Left renal pelvis (tissue), 4 donors: ENCODE measurements around the gene GNAI2. TPM values are rescaled to one million over a fixed set of nuclear protein-coding genes. Genes with fewer than 3 reads are reported as not detected.
"Not testable (repeated sequence)": the region's sequence is repeated elsewhere in the genome, so short reads cannot be mapped to it uniquely, and the experiment has no call there.

Experiments used
- DNase-seq, 4 donors: peaks; one replicate each; pipeline ENCODE4 v3.0.0-alpha.2; 2013; ENCODE audit warnings: low read depth in 4 of 4, low spot score in 3 of 4
- polyA plus RNA-seq, 4 donors: library from polyadenylated mRNA; unstranded; fragments of 120-200 nt; gene quantifications; one replicate each; pipeline ENCODE4 v1.2.1, GENCODE V29; 2013; ENCODE audit not compliant: insufficient read length in 4 of 4

GNAI2 gene
- polyA plus RNA-seq, 4 donors = 190 to 248 (median 214) TPM

DNA sequence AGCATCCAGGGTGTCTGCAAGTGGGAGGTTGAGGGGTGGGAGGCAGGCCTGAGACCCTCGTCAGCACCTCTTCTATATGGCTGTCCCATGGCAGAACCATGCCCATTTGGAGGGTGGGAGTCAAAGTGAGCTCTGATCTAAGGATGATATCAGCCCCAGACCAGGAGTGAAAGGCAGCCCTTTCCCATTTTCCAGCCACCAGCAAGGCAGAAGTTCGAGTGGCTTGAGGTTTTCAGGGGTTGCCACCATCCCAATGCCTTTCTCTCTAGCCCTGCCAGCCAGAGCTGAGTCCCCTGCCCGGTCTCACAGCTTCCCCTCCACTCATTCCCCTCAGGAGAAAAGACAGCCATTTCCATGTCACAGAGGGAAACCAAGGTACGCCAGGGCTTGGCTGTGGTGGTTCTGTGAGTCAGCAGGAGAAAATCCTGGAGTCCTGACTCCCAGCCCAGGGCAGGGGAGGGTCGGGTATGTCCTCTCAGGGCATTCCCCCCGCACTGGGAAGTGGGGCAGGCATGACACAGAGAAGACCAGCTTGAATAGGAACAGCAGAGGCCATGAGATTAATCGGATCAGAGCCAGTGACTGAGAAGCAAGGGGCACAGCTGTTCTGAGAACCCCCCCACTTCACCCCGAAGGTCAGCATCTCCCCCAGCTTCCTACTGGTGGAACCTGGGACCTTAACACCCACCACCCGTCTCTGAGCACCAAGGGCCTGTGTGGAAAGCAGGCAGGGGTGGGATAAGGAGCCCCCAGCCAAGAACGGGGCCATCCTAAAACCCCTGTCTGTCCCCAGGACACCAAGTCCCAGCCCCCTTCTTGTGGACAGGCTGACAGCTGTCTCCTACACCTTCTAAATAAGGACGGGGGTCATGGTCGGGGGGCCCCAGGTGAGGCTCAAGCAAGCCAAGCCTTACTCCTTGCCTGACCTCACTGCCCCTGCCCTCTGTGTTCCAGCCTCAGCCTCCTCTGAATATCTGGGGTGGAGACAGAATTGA lies 31.9 kb upstream of the GNAI2 start:
- DNase-seq = no peak

DNA sequence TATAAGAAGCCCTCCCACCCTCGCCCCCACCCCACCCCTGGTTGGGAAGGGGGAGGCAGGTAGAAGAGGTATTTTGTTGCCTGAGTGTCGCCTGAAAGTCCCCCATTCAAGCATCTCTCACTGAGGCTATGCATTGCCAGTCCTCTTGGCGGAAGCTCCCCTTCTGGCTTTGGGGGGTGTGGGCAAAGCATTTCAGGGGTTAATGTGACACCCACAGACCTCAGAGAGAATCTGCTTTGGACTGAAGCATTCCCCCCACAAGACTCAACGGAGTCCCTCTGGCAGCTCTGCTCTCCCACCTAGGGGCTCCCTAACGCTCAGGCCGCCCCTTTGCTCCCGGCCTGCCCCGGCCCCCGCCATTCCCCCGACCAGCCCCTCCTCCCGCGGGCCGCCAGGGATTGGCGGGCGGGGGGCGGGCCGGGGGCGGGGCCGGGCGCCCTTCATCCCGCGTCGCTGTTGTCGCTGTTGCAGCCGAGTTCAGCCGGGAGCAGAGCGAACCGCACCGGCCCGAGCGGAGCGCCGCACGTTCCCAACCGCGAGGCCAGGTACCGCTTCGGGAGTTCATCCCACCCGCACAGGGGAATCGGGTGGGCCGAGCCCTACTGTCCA lies 31.1 kb upstream of the GNAI2 start, which contains the start of gene SLC38A3:
Gene SLC38A3, plus strand, starts transcription at position 468 of the 609 bp plus-strand sequence. CDS start 8,929 bp downstream, outside the sequence.
- DNase-seq = no peak

DNA sequence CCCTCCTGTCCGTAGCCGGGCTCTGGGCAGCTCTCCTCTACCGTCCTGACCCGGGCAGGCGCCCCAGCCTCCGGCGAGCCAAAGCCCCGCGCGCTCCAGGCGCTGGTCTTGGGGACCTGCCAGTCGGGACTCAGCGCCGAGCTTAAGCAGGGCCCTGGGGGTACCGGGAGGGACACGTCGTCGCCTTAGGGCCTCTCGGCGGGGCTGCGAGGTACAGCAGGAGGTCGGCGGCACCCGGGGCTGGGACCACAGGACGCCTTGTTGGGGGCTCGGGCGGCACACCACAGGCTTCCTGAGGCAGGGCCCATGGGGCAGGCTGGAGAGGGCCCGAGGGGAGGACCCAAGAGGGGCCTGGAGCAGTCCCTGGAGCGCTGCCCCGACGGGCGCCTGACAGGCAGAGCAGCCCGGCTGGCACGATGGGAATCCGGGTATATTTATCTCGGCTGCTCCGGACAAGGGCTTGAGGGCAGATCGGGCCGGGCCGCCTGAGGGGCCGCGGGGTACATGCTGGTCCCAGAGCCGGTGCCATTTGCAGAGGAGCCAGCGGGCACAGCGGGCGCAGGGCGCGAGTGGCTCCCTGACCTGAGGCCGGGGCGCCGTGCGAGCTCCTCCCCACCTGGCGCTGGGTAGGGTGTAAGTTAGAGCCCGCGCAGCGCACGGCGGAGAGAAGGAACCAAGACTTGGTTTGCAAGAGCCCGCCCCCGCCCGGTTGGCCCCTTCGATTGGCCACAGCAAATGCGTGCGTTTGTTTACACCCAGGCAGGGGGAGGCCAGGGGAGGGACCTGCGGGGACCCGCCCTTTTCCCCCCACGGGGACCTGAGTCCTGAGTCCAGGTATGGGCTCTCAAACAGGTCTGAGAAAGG lies 30.4 kb upstream of the GNAI2 start:
- no peak for DNase-seq

DNA sequence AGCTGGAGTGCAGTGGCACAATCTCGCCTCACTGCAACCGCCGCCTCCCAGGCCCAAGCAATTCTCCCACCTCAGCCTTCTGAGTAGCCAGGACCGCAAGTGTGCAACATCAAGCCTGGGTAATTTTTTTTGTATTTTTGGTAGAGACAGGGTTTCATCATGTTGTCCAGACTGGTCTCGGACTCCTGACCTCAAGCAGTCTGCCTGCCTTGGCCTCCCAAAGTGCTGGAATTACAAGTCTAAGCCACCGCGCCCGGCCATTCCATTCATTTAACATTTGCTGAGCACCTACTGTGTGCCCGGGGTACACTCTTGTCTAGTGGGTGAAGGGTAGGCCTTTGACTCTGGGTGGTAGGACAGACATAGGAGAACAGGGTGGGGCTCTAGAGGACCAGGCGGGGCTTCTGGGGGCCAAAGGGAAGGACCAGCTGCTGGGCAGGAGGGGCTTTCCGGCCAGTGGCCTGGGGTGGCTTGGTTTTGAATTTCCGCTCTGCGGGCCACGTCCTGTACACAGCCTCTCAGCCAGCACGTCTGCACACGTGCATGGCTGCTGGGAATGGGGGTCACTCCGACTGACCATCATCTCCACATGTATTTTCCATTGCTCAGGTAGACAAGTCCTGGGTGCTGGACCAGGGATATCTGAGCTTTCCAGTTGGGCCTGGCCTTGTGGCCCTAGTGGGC lies 28.5 kb upstream of the GNAI2 start:
- DNase-seq = no peak

DNA sequence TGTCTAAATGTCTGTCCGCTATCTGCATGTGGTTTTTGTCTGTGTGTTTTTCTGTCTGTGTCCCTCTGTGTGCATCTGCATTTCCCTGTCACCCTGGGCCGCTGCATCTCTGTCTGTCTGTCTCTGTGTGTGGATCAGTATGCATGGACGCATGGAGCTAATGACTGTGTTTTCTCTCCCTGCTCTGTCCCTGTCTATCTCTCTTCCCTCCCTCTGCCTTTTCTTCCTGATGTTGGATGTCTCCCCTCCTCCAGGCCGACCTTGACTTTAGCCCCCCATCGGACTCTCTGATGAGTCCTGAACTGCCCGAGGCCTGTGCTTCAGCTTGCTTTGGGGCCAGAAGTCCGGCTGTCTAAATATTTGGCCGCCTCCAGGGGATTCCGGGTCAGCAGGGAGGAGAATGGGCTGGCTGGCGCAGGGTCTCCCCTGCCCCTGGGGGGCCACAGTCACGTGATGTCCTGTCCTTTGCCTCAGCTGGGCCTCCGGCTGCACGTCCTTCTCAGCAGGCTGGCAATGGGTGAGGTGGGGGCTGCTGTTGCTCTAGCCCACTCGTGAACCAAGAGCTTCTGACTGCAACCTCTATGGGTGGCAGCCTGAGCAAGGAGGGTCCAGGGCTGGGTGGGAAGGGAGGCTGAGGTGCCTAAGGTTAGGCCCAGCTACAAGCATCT lies 27.2 kb upstream of the GNAI2 start:
- DNase-seq = no peak

DNA sequence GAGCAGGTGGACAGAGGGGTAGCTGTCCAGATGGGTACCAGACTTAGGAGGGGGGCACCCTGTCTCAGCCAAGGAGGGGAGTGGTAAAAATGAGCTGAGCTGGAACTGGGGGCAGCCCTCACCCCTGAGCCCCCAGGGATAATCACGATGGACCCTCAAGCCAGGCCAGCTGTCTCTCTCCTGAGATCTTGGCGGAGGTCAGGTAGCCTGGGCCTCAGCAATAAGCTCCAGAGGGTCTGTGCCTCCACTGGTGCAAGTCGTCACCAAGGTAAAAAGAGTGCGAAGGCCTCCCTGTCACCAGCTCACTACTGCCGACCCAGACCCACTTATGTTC lies 25.9 kb upstream of the GNAI2 start:
- no peak for DNase-seq

DNA sequence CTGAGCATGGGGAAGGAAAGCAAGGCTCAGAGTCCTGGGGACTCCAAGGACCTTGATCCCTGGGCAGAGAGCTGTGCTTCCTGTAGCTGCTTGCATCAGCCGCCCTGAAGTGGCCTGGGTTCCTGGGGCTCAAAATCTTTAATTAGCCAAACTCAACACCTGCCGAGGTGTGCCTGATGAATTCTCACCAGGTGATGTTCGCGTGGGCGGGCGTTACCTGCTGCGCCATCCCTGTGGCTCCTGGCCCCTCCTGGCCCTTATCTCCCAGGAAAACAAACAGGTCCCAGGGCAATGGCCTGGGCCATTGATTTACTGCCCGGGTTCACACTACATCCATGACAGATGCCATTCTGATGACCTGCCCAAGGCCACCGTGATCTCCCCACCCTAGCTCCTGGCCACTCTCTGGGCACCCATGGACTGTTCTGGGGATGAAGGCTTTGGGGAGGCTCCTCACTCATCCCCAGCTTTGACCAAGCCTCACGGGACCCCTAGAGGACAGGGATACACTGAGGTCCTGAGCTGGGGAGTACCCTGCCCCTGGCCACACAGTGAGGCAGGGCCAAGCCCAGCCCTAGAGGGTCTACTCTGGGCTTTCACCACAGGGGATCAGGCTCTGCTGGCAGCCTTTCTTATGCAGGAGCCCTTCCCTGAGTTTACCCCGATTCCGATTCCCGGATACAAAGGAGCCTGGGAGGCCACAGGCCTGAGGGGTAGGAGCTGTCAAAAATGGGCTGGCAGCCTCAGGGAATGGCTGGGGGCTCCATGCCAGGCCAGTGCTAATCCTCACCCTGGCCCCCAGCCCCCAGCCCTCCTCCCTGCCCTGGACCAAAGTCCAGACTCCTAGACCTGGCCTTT lies 25.3 kb upstream of the GNAI2 start:
- DNase-seq = no peak

DNA sequence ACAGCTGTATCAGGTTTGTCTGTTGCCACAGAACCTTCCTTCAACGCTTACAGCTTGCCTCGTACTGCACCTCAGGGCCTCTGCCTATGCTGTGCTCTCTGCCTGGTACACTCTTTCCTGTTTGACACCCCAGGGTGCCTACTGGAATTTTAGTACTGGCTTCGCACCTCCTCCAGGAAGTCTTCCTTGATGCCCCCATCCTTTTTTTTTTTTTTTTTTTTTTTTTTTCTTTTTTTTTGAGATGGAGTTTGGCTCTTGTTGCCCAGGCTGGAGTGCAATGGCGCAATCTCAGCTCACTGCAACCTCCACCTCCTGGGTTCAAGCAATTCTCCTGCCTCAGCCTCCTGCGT lies 24.7 kb upstream of the GNAI2 start:
- not testable (repeated sequence) for DNase-seq

DNA sequence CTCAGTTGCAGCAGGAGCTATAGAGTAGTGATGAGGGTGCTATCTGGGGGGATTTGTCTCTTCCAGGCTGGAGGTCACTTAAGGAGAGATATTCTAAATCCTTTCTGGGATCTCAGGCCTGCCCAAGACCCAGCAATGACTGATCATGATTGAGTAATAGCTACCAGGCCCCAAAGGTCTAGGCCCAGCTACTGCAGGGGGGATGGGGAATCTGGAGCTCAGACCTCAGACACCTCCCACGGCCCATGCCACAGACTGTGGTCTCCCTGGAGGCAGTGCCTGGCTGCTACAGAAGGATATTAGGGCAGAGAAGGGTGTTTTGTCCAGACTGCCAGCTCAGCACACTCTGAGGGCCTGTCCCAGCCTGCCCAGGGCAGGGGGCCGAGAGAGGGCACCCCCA lies 24.1 kb upstream of the GNAI2 start:
- DNase-seq = no peak

DNA sequence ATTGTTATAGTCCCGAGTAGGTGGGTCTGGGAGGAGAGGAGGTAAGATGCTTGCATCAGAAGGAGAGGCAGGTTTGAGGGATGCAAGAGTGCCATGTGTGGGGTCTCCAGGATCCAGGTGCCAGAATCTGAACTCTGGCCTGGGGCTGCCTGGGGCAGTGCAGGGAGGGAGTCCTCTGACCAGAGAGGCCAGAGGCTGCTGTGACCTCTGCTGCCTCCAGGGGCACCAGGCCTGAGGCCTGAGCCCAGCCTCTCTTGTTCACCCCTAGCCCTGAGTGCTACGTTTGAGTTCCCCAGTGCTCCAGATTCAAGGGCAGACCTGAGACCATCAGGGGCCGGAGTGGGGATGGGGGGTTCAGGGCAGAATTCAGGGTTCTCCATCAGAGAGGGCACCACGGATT lies 23.5 kb upstream of the GNAI2 start:
- no peak for DNase-seq

DNA sequence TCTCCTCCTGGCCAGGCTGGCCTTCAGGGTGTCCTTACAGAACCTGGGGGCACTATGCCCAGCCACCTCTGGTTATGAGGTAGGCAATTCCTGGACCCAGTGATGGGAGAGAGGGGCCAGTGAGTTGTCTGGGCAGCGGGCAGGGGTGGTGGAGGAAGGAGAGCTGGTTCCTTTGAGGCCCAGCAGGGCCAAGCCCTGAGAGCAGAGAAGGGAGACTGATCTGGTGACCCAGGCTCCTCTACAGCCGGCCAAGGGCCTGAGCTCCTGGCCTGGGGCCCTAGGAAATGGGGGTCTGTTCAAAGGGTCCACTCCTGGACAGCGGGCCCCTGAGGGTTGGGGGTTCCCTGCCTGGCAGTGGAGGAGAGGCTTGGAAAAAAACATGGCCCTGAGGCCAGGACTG lies 23.0 kb upstream of the GNAI2 start:
- no peak for DNase-seq

DNA sequence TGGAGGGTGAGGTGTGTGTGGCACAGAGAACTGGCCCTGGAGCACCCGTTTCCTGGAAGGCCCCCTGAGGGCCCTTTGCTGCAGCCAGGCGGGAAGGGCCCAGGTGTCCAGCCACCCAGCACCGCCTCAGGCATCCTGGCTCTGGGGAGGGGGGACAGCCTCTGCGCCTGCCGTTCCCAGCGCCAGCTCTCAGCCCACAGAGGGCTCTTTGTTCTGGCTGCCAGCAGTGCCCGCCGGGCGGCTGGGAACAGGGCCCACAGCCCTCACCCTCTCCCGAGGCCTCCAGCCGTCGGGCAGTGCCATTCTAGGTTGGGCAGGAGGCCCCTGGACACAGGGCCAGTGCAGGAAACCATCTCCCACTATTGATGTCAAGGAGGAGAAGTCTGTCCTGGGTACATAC lies 22.6 kb upstream of the GNAI2 start:
- DNase-seq = no peak

DNA sequence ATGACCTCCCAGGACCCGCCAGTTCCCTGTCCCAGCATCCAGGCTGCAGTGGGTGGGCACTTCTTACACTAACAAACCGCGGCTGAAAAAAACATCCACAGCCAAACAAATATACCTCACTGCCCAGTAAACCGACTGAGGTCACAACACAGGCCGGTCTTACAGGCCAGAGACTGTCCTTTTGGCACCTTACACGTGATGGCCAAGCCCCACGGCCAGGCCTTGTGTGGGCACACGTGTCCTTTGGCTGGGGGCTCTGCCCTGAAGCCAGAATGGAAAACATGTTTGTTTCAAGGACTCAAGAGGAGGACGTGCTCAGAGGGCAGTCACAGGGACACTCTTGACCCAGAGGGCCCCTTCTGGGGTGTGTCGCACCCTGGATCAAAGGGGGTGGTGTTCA lies 21.2 kb upstream of the GNAI2 start:
- no peak for DNase-seq

DNA sequence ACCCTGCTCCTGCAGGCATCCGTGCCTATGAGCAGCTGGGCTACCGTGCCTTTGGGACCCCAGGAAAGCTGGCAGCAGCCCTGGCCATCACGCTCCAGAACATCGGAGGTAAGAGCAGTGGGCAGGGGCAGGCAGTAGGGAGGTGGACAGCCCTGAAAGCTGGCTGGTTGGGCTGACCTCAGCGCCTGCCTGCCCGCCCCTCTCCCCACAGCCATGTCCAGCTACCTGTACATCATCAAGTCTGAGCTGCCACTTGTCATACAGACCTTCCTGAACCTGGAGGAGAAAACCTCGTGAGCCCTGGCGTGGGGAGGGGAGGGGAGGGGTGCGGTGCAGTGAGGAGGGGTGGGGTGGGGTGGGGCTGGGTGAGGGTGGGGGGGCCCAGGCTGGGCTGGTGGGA lies 20.5 kb upstream of the GNAI2 start:
- no peak for DNase-seq

DNA sequence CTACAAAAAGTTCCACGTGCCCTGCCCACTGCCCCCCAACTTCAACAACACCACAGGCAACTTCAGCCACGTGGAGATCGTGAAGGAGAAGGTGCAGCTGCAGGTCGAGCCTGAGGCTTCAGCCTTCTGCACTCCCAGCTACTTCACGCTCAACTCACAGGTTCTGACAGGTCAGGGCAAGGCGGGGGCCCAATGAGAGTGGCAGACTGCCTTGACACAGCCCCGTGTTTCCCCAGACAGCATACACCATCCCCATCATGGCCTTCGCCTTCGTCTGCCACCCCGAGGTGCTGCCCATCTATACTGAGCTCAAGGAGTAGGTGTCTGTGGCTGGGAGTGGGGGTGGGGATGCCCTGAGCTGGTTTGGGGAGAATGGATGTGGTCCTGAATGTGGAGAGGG lies 18.3 kb upstream of the GNAI2 start:
- DNase-seq = no peak

DNA sequence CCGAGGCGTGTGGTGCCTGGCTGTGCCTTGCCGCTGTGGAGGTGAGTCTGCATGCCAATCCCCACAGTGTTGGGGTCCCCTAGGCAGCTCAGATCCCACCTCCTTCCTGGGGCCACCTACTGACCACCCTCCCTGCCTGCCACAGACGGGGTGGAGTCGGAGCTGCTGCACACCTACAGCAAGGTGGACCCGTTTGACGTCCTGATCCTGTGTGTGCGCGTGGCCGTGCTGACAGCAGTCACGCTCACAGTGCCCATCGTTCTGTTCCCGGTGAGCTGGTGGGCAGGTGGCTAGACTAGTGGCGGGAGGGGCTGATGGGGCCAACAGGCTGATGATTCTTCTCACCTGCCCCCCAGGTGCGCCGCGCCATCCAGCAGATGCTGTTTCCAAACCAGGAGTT lies 17.6 kb upstream of the GNAI2 start:
- no peak for DNase-seq

DNA sequence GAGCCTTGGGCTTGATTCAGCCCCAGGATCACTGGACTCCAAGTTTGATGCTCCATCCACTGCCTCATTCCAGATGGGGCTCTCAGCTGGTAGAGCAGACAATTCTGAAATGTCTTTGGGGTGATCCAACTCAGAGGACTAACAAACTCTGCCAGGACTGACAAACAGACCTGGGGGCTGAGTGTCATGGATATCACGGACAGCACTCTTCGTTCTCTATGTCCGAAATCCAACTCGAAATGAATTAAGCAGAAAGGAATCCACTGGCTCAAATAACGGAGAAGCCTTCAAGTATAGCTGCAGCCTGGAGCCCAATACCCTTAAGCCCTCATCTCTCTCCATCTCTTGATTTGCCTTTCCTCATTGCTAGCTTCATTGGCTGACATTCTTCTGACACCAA lies 16.7 kb upstream of the GNAI2 start:
- no peak for DNase-seq

DNA sequence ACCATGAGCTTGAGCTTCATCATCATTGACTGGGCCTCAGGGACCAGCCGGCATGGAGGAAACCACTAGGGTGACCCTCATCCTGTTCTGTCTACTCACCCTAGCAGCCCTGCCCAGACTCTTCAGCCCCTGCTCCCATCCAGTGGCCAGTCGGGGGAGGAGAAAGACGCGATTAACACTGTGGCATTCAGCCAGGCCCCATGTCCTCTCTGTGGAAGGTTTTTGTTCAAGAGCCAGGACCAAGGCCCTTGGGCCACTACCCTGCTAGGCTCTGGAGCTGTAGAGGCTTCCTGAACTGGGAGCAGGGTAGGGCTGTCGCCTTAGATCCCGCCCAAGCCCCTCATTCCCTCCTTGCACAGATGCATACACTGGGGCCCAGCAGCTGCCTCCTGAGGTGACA lies 15.9 kb upstream of the GNAI2 start:
- DNase-seq = no peak

DNA sequence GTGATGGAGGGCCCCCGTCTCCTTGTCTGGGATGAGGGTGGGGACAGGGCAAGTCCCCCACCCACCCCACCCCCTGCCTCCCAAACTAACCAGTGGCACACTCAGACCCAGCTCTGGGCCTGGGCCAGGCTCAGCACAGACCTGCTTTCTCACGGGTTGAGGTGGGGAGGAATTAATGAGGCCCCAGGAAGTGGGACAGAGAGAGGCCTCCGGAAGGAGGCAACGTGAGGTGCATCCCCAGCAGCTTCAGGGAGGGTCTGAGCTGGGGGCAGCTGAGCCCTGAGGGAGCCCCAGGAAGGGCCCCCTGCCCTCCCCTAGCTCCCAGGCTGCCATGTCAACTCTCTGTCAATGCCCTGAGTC lies 15.0 kb upstream of the GNAI2 start:
- DNase-seq = no peak
